ENCODE data around the gene TSPOAP1.

The TSPOAP1 gene

GRCh38 chr17:58304750-58305486 lies 23.7 kb downstream of the TSPOAP1 start:
- H3K4me1 ChIP-seq (ENCODE audit: insufficient read depth, low read length): peaks cover 10% of the 10 kb centered on the region; the same call in 1 of the 2 replicates
- no peaks in the 10 kb centered on the region for H3K36me3 ChIP-seq (ENCODE audit: insufficient read depth, low read length)
- no peak overlapping the region for H3K9ac ChIP-seq (ENCODE audit: low read depth, low read length)
- no peaks in the 10 kb centered on the region for H3K9me3 ChIP-seq (ENCODE audit: control insufficient read depth, insufficient read depth, low read length)

- no peaks in the 10 kb centered on the region for H3K9me3 ChIP-seq (ENCODE audit: control insufficient read depth, insufficient read depth, low read length)
- peaks cover 10% of the 10 kb centered on the region; the same call in 1 of the 2 replicates for H3K4me1 ChIP-seq (ENCODE audit: insufficient read depth, low read length)
- H3K9ac ChIP-seq (ENCODE audit: low read depth, low read length): no peak overlapping the region
- H3K36me3 ChIP-seq (ENCODE audit: insufficient read depth, low read length): no peaks in the 10 kb centered on the region
These were observed 24.4 kb downstream of the TSPOAP1 start for GRCh38 chr17:58303971-58304749.

- Histone ChIP-seq H3K4me1 (ENCODE audit: insufficient read depth, low read length) (peaks cover 10% of the 10 kb centered on the region; the same call in 1 of the 2 replicates), H3K36me3 (ENCODE audit: insufficient read depth, low read length) (no peaks in the 10 kb centered on the region), H3K9me3 (ENCODE audit: control insufficient read depth, insufficient read depth, low read length) (no peaks in the 10 kb centered on the region)
These were observed 25.5 kb downstream of the TSPOAP1 start for GRCh38 chr17:58302919-58303585.

GRCh38 chr17:58302171-58302918 lies 26.2 kb downstream of the TSPOAP1 start:
- H3K36me3 ChIP-seq (ENCODE audit: insufficient read depth, low read length): no peaks in the 10 kb centered on the region
- H3K9me3 ChIP-seq (ENCODE audit: control insufficient read depth, insufficient read depth, low read length): no peaks in the 10 kb centered on the region
- peaks cover 10% of the 10 kb centered on the region; the same call in 1 of the 2 replicates for H3K4me1 ChIP-seq (ENCODE audit: insufficient read depth, low read length)
- no peak overlapping the region for H3K9ac ChIP-seq (ENCODE audit: low read depth, low read length)

More at GRCh38 chr17:58302919-58303585, 25.5 kb downstream of the TSPOAP1 start:
- H3K9ac ChIP-seq (ENCODE audit: low read depth, low read length): no peak overlapping the region

GRCh38 chr17:58301504-58302150 lies 27.0 kb downstream of the TSPOAP1 start:
- Histone ChIP-seq H3K9ac (ENCODE audit: low read depth, low read length) (no peak overlapping the region), H3K36me3 (ENCODE audit: insufficient read depth, low read length) (no peaks in the 10 kb centered on the region), H3K4me1 (ENCODE audit: insufficient read depth, low read length) (peaks cover 10% of the 10 kb centered on the region; the same call in 1 of the 2 replicates), H3K9me3 (ENCODE audit: control insufficient read depth, insufficient read depth, low read length) (no peaks in the 10 kb centered on the region)

- Histone ChIP-seq H3K4me1 (ENCODE audit: insufficient read depth, low read length) (peaks cover 10% of the 10 kb centered on the region; the same call in 1 of the 2 replicates), H3K9me3 (ENCODE audit: control insufficient read depth, insufficient read depth, low read length) (no peaks in the 10 kb centered on the region), H3K36me3 (ENCODE audit: insufficient read depth, low read length) (no peaks in the 10 kb centered on the region), H3K9ac (ENCODE audit: low read depth, low read length) (no peak overlapping the region)
These were observed 28.3 kb downstream of the TSPOAP1 start for GRCh38 chr17:58300336-58300735.

- no peaks in the 10 kb centered on the region for H3K9me3 ChIP-seq (ENCODE audit: control insufficient read depth, insufficient read depth, low read length)
- no peaks in the 10 kb centered on the region for H3K36me3 ChIP-seq (ENCODE audit: insufficient read depth, low read length)
- no peak overlapping the region for H3K9ac ChIP-seq (ENCODE audit: low read depth, low read length)
- H3K4me1 ChIP-seq (ENCODE audit: insufficient read depth, low read length): no peaks in the 10 kb centered on the region
These were observed 34.6 kb downstream of the TSPOAP1 start for GRCh38 chr17:58294034-58294433.

- no peaks in the 10 kb centered on the region for H3K4me1 ChIP-seq (ENCODE audit: insufficient read depth, low read length)
- no peaks in the 10 kb centered on the region for H3K36me3 ChIP-seq (ENCODE audit: insufficient read depth, low read length)
- H3K9ac ChIP-seq (ENCODE audit: low read depth, low read length): no peak overlapping the region
- H3K9me3 ChIP-seq (ENCODE audit: control insufficient read depth, insufficient read depth, low read length): no peaks in the 10 kb centered on the region
These were observed 37.3 kb downstream of the TSPOAP1 start for GRCh38 chr17:58291246-58291645.

- H3K36me3 ChIP-seq (ENCODE audit: insufficient read depth, low read length): no peaks in the 10 kb centered on the region
- no peak overlapping the region for H3K9ac ChIP-seq (ENCODE audit: low read depth, low read length)
- H3K9me3 ChIP-seq (ENCODE audit: control insufficient read depth, insufficient read depth, low read length): no peaks in the 10 kb centered on the region
- peaks cover 7% of the 10 kb centered on the region for H3K4me1 ChIP-seq (ENCODE audit: insufficient read depth, low read length)
These were observed 38.7 kb downstream of the TSPOAP1 start for GRCh38 chr17:58289869-58290268.

GRCh38 chr17:58285422-58285810 lies 43.2 kb downstream of the TSPOAP1 start:
- Histone ChIP-seq H3K9ac (ENCODE audit: low read depth, low read length) (no peak overlapping the region), H3K9me3 (ENCODE audit: control insufficient read depth, insufficient read depth, low read length) (no peaks in the 10 kb centered on the region), H3K4me1 (ENCODE audit: insufficient read depth, low read length) (peaks cover 17% of the 10 kb centered on the region), H3K36me3 (ENCODE audit: insufficient read depth, low read length) (no peaks in the 10 kb centered on the region)

GRCh38 chr17:58284613-58285421 lies 43.8 kb downstream of the TSPOAP1 start:
- Histone ChIP-seq H3K9me3 (ENCODE audit: control insufficient read depth, insufficient read depth, low read length) (no peaks in the 10 kb centered on the region), H3K4me1 (ENCODE audit: insufficient read depth, low read length) (peaks cover 17% of the 10 kb centered on the region), H3K9ac (ENCODE audit: low read depth, low read length) (no peak overlapping the region), H3K36me3 (ENCODE audit: insufficient read depth, low read length) (no peaks in the 10 kb centered on the region)

GRCh38 chr17:58283674-58284612 lies 44.7 kb downstream of the TSPOAP1 start:
- Histone ChIP-seq H3K4me1 (ENCODE audit: insufficient read depth, low read length) (peaks cover 17% of the 10 kb centered on the region), H3K9me3 (ENCODE audit: control insufficient read depth, insufficient read depth, low read length) (no peaks in the 10 kb centered on the region), H3K36me3 (ENCODE audit: insufficient read depth, low read length) (no peaks in the 10 kb centered on the region), H3K9ac (ENCODE audit: low read depth, low read length) (no peak overlapping the region)
